Endothelial cell of umbilical vein (primary cell): ENCODE data around the gene RPL18A.

Experiments
- EZH2 ChIP-seq: IDR thresholded peaks from 2 replicates; pipeline ENCODE4 v1.6.1; 2012; ENCODE audit warnings: borderline replicate concordance, low read depth, mild to moderate bottlenecking, moderate library complexity, low read length, inconsistent platforms; ENCODE audit not compliant: severe bottlenecking
- FOS ChIP-seq: IDR thresholded peaks from 2 replicates; pipeline ENCODE4 v1.6.1; 2011; ENCODE audit warnings: mild to moderate bottlenecking, low read length, moderate library complexity, borderline replicate concordance; ENCODE audit not compliant: insufficient read depth
- POLR2AphosphoS5 ChIP-seq: IDR thresholded peaks from 2 replicates; pipeline ENCODE4 v1.6.1; 2012; ENCODE audit warnings: low read depth, mild to moderate bottlenecking, control low read depth, low read length, moderate library complexity; ENCODE audit not compliant: insufficient read depth
- TF ChIP-seq, protein P1 (sequence below), 2 donors: IDR thresholded peaks; 1 replicate in 1 of 2; 2 replicates in 1 of 2; pipeline ENCODE4 v1.5.1; 2011; ENCODE audit warnings: low read length in 2 of 2, mild to moderate bottlenecking in 2 of 2, moderate library complexity in 2 of 2, control low read depth in 1 of 2, inconsistent platforms in 1 of 2, low read depth in 1 of 2; ENCODE audit not compliant: insufficient read depth in 1 of 2; ENCODE audit errors: extremely low read depth in 1 of 2

- TF ChIP-seq POLR2AphosphoS5 = no peak
- TF ChIP-seq, protein P1, sequence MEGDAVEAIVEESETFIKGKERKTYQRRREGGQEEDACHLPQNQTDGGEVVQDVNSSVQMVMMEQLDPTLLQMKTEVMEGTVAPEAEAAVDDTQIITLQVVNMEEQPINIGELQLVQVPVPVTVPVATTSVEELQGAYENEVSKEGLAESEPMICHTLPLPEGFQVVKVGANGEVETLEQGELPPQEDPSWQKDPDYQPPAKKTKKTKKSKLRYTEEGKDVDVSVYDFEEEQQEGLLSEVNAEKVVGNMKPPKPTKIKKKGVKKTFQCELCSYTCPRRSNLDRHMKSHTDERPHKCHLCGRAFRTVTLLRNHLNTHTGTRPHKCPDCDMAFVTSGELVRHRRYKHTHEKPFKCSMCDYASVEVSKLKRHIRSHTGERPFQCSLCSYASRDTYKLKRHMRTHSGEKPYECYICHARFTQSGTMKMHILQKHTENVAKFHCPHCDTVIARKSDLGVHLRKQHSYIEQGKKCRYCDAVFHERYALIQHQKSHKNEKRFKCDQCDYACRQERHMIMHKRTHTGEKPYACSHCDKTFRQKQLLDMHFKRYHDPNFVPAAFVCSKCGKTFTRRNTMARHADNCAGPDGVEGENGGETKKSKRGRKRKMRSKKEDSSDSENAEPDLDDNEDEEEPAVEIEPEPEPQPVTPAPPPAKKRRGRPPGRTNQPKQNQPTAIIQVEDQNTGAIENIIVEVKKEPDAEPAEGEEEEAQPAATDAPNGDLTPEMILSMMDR (IDR thresholded peaks at IDR 0.05; ENCODE audit: extremely low read depth in 1 of 2, insufficient read depth in 1 of 2, low read depth in 1 of 2, low read length in 2 of 2) = no peak
- no peak for TF ChIP-seq FOS
- no peak for TF ChIP-seq EZH2
Observed at GRCh38 chr19:17843908-17844490, 15.7 kb upstream of the RPL18A start.
